OCI-LY7 (cell line): ENCODE data around the gene ISYNA1.

Experiments
- EZH2phosphoT487 ChIP-seq: fragments of 200-600 bp; sonication (generic); IDR thresholded peaks from 2 replicates; pipeline ENCODE4 v1.6.1; 2018; ENCODE audit warnings: low read depth, borderline replicate concordance, mild to moderate bottlenecking, mixed run types, antibody characterized with exemption, low read length, moderate library complexity, mixed read lengths
- TF ChIP-seq, protein P1 (sequence below): fragments of 200-600 bp; sonication (generic); conservative IDR thresholded peaks from 2 replicates; pipeline ENCODE4 v1.5.1; 2014; ENCODE audit warnings: mild to moderate bottlenecking, antibody characterized with exemption, low read length, moderate library complexity, mixed read lengths

DNA sequence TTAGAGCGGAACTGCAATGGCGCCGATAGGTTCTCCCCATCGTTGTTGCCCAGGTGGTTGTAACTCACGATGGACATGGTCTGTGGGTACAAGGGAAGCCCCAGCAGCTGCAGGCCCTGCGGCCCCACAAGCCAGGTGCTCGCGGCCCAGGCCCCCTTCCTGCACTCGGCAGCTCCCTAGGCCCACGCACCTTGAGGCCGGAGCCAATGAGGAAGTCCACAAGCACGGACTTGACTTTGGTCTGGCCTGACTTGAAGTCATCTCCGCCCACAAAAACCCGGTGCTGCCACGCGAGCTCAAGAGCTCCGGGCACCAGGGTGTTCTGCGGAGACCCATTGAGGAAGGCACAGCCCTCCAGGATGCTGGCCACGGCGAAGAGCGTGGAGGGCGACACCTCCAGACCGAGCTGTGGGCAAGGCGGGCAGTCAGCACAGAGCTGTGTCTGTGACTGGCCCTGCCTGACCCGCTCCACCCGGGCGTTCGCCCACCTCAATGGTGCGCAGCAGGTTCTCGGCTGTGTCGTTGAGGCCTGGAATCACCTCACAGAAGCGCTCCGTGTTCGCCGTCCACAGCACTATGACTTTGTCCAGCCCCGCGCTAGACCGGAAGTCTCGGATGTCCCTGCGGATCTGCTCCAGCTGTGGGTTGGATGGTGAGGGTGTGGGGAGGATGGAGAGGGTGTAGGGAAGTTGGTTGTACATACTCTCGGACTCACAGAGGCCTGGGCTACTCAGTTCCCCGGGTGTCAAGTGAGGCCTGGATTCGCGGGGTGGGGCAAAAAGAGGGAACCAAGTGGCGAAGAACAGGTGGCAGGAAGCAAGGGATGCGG lies 1.9 kb downstream of the ISYNA1 start:
- TF ChIP-seq, protein P1, sequence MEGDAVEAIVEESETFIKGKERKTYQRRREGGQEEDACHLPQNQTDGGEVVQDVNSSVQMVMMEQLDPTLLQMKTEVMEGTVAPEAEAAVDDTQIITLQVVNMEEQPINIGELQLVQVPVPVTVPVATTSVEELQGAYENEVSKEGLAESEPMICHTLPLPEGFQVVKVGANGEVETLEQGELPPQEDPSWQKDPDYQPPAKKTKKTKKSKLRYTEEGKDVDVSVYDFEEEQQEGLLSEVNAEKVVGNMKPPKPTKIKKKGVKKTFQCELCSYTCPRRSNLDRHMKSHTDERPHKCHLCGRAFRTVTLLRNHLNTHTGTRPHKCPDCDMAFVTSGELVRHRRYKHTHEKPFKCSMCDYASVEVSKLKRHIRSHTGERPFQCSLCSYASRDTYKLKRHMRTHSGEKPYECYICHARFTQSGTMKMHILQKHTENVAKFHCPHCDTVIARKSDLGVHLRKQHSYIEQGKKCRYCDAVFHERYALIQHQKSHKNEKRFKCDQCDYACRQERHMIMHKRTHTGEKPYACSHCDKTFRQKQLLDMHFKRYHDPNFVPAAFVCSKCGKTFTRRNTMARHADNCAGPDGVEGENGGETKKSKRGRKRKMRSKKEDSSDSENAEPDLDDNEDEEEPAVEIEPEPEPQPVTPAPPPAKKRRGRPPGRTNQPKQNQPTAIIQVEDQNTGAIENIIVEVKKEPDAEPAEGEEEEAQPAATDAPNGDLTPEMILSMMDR = no peak
- TF ChIP-seq EZH2phosphoT487 = no peak
